ENCODE measurements around the gene OLFM1. TPM values are rescaled to one million over a fixed set of nuclear protein-coding genes. Genes with fewer than 3 reads are reported as not detected.
A peak's percentile ranks its signal among the peaks of the same experiment; 100 is the strongest.

The OLFM1 gene
- total and polyA plus RNA-seq, 9 of the 15 experiments (the other 6 are each of a cell fraction or from before 2014, with no cell fraction given) = not detected

- TF ChIP-seq HBP1 (CRISPR knock-in tag; IDR thresholded peaks at IDR 0.05) = no peak
- peak; percentile 85 for TF ChIP-seq SMC3 (conservative IDR thresholded peaks at IDR 0.05; ENCODE audit: insufficient read depth, low read depth, low read length)
- TF ChIP-seq RAD21 (CRISPR knock-in tag; conservative IDR thresholded peaks at IDR 0.05 in 1 of 2, IDR thresholded peaks at IDR 0.05 in 1 of 2) = peak; percentile 62 to 86
- TF ChIP-seq VEZF1 (CRISPR knock-in tag; IDR thresholded peaks at IDR 0.05) = peak; percentile 52; the same call in 1 of the 2 replicates
- TF ChIP-seq, protein P1, sequence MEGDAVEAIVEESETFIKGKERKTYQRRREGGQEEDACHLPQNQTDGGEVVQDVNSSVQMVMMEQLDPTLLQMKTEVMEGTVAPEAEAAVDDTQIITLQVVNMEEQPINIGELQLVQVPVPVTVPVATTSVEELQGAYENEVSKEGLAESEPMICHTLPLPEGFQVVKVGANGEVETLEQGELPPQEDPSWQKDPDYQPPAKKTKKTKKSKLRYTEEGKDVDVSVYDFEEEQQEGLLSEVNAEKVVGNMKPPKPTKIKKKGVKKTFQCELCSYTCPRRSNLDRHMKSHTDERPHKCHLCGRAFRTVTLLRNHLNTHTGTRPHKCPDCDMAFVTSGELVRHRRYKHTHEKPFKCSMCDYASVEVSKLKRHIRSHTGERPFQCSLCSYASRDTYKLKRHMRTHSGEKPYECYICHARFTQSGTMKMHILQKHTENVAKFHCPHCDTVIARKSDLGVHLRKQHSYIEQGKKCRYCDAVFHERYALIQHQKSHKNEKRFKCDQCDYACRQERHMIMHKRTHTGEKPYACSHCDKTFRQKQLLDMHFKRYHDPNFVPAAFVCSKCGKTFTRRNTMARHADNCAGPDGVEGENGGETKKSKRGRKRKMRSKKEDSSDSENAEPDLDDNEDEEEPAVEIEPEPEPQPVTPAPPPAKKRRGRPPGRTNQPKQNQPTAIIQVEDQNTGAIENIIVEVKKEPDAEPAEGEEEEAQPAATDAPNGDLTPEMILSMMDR (IDR thresholded peaks at IDR 0.05 in 2 of 3, conservative IDR thresholded peaks at IDR 0.05 in 1 of 3; ENCODE audit: insufficient read depth in 2 of 3, low read depth in 1 of 3, low read length in 3 of 3) = peak; percentile 83 to 89 (median 86)
- TF ChIP-seq ETV6 (IDR thresholded peaks at IDR 0.05; ENCODE audit: borderline replicate concordance in 1 of 2, low read depth in 2 of 2, low read length in 1 of 2) = no peak
- TF ChIP-seq ETV6 (CRISPR knock-in tag; IDR thresholded peaks at IDR 0.05; ENCODE audit: borderline replicate concordance) = no peak
- TF ChIP-seq STAG1 (CRISPR knock-in tag; IDR thresholded peaks at IDR 0.05; ENCODE audit: borderline replicate concordance) = peak; percentile 87; the same call in 1 of the 2 replicates
- peak; percentile 22; the same call in 1 of the 2 replicates for TF ChIP-seq GATA2 (CRISPR knock-in tag; IDR thresholded peaks at IDR 0.05)
- no peak for TF ChIP-seq HNRNPK (IDR thresholded peaks at IDR 0.05; ENCODE audit: low read depth, low read length, poor library complexity, severe bottlenecking)
- TF ChIP-seq, protein P2, sequence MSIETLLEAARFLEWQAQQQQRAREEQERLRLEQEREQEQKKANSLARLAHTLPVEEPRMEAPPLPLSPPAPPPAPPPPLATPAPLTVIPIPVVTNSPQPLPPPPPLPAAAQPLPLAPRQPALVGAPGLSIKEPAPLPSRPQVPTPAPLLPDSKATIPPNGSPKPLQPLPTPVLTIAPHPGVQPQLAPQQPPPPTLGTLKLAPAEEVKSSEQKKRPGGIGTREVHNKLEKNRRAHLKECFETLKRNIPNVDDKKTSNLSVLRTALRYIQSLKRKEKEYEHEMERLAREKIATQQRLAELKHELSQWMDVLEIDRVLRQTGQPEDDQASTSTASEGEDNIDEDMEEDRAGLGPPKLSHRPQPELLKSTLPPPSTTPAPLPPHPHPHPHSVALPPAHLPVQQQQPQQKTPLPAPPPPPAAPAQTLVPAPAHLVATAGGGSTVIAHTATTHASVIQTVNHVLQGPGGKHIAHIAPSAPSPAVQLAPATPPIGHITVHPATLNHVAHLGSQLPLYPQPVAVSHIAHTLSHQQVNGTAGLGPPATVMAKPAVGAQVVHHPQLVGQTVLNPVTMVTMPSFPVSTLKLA (conservative IDR thresholded peaks at IDR 0.05) = no peak
- TF ChIP-seq CHD2 (IDR thresholded peaks at IDR 0.05; ENCODE audit: low read depth, low read length) = no peak
- TF ChIP-seq IFI16 (CRISPR knock-in tag; IDR thresholded peaks at IDR 0.05) = no peak
- TF ChIP-seq PRMT5 (CRISPR knock-in tag; IDR thresholded peaks at IDR 0.05) = no peak
- 0 out of 2 replicates have a peak, but pooled peaks have one; percentile 31 for TF ChIP-seq RB1 (IDR thresholded peaks at IDR 0.05; ENCODE audit: low read depth)
- no peak for TF ChIP-seq STAT5B (CRISPR knock-in tag; IDR thresholded peaks at IDR 0.05)
- TF ChIP-seq, protein P3, sequence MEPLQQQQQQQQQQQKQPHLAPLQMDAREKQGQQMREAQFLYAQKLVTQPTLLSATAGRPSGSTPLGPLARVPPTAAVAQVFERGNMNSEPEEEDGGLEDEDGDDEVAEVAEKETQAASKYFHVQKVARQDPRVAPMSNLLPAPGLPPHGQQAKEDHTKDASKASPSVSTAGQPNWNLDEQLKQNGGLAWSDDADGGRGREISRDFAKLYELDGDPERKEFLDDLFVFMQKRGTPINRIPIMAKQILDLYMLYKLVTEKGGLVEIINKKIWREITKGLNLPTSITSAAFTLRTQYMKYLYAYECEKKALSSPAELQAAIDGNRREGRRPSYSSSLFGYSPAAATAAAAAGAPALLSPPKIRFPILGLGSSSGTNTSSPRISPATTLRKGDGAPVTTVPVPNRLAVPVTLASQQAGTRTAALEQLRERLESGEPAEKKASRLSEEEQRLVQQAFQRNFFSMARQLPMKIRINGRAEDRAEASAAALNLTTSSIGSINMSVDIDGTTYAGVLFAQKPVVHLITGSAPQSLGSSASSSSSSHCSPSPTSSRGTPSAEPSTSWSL (CRISPR knock-in tag; IDR thresholded peaks at IDR 0.05; ENCODE audit: borderline replicate concordance) = no peak
- 0 out of 2 replicates have a peak, but pooled peaks have one; percentile 39 for TF ChIP-seq CC2D1A (IDR thresholded peaks at IDR 0.05)
Measured at GRCh38 chr9:135085830-135086546, 1.5 kb upstream of the OLFM1 start (continued).

Data from K562 (cell line).